GM18499 (cell line): ENCODE results near the gene RAP1GDS1.
"Not testable (repeated sequence)": the region's sequence is repeated elsewhere in the genome, so short reads cannot be mapped to it uniquely, and the experiment has no call there.

Source experiments
- ATAC-seq: cut with Tn5 transposase; IDR thresholded peaks from one replicate; pipeline ENCODE4 v1.9.1; 2021; ENCODE audit warnings: moderate number of reproducible peaks; ENCODE audit not compliant: insufficient read depth, unreplicated experiment

The RAP1GDS1 gene

DNA sequence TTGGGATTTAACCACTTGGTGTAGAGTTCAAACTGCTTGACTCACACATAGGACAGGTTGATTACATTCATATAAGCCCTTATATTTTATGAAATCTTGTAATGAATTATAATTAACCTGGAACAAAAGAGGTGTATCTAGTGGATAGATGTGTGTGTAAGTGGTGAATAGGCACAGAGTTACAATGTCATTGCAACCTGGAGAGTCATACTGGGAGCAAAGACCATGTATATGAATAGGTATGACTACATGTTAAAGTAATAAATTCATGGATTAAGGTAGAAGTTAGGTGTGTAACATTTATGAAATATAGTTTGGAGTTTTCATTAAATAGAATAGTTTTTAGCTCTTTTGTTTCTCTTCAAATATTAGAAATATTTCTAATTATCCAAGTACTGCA is 26.1 kb downstream of the RAP1GDS1 start:
- ATAC-seq, result no peak

DNA sequence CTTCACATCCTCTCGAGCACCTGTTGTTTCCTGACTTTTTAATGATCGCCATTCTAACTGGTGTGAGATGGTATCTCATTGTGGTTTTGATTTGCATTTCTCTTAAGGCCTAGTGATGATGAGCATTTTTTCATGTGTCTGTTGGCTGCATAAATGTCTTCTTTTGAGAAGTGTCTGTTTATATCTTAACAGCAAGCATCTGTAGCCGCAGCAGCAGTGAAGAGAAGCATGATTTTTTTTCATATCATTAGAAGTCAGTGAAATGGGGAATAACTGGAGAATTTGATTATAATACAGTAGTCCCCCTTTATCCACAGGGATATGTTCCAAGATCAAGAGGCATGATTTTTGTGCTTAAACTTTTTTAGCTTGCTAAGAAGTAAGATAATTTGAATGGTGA is 27.5 kb downstream of the RAP1GDS1 start:
- ATAC-seq, result not testable (repeated sequence)

DNA sequence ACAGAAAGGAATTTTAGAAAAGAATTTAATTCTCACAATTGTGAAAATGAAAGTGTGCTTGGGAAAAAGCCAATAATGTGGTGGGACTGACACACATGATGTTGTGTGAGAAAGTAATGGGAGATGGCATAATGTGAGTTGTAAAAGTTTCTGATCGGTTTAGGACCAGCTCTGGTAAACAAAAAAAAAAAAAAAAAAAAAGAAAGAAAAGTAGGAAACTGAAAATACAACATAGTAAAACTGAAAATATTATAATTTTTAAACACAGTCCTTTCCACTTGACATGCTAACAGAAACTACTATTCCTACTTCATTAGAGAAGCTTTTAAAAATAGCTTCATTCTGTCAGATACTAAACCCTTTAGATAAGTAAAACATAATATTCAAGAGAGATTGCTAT is 28.2 kb downstream of the RAP1GDS1 start:
- ATAC-seq, result peak; percentile 80

DNA sequence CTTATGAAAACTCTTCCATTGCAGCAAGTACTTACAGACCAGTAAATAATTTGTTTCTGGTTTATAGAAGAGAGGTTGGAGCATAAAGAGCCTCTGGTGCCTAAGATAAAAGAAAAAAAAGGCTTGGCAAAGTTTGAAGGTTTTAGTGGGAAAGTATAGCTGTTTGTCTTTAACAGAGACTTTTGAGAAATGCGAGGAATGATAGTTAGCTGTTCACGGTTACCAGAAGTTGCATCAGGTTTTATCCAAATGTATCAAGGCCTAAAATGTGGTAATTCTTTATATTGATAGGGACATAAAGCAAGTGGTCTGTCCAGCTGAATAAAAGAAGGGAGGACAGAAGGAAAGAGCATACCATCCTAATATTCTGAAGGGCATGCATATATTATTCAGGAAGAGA is 29.3 kb downstream of the RAP1GDS1 start:
- ATAC-seq, result no peak

DNA sequence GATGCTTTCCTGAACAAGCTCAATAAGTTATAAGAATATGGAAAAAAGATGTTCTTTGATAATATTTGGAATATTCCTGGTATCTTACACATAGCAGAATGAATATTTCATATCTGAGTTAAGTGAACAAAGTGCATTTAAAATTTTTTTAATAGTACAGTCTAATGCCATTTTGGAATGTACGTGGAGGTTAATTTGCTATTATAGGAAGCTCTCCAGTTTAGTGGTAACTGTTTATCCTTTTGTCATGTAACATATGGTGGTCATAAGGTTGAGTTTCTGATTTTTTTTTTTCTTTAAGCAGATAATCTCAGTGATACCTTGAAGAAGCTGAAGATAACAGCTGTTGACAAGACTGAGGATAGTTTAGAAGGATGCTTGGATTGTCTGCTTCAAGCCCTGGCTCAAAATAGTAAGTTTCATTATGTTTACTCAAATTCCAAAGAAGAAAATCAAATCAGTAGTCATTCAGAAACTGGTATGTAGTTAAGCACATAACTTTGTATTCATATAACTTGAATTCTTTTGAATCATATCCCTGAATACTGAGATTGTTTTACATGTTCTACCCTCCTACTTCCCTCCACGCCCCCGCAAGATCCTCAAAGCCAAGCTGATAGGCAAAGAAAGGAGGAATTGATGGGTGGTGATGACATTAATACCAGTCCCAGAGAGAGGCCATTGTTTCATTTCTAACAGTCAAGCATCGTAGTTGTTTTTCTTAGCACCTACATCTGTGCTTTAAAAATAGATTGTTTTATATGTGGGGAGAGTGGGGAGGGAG is 32.1 kb downstream of the RAP1GDS1 start:
- no peak for ATAC-seq

DNA sequence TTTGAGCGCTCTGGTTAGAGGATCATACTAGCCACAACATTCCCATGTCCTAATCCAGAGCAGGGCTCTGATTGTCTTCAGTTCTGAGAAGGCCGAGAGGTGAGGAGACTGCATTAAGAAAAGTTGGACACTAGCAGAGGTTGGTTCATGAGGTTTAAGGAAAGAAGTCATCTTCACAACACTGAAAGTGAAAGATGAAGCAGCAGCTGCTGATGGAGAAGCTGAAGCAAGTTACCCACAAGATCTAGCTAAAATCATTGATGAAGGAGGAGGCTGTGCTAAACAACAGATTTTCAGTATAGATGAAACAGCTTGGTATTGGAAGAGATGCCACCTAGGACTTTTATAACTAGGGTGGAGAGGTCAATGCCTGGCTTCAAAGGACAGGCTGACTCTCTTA is 36.8 kb downstream of the RAP1GDS1 start:
- no peak for ATAC-seq

DNA sequence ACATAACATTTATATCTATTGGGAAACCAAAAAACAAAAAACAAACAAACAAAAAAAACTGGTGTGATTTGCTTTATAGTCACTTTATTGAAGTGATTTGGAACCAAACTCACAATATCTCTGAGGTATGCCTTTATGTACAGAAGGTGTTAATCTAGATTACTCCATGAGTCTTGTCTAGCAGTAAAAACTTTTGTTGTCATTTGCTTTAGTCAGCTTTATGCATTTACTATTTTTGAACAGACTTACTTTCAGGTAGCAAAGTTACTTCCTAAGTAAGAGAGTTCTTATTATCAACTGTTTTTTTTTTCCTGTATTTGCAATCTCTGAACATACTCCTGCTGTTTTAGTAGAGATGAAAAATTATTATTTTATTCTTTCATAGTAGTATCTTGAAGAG is 39.5 kb downstream of the RAP1GDS1 start:
- no peak for ATAC-seq

DNA sequence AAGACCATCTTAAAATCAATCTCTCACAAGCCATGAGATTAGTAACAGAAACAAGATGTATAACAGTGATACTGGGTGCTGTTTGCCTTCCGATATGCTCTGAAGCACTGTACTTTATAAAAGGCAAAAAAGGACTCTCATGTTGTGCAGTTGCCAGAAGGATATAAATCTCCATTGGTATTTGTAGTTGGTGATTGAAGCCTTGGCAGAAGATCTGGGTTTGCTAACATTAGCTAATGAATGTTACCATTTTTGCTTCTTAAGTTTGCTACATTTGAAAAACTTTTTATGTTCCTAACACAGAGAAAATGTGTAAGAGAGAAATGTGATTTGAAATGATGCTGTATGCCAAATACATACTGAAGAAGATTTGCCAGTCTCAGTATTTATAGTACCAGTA is 44.4 kb downstream of the RAP1GDS1 start:
- no peak for ATAC-seq

DNA sequence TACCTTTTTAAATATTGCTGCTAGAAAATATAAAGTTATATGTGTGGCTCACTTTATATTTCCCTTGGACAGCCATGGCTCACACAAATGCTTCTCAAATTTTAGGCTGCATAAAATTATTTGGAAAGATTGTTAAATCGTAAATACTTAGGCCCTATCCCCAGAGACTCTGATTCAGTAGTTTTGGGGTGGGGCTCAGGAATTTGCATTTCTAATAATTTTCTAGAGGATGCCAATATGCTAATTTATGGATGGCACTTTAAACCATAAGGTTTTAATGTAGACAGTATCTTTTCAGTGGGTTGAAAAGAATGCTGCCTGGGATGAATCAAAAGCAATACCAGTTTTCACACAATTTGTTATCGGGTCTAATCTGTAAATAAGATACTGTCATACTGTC is 49.7 kb downstream of the RAP1GDS1 start:
- ATAC-seq, result no peak

DNA sequence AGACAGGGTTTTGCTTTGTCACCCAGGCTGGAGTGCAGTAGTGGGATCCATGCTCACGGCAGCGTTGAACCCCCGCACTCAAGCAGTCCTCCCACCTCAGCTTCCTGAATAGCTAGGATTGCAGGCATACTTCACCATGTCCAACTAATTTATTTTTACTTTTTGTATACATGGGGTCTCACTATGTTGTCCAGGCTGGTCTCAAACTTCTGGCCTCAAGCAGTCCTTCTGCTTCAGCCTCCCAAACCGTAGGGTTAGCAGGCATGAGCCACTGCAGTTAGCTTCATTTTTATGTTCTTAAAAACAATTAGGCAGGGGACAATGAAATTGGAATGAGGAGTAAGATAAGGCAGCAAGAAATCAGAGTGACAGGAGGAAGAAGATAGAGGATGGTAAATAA is 50.5 kb downstream of the RAP1GDS1 start:
- ATAC-seq, result no peak

DNA sequence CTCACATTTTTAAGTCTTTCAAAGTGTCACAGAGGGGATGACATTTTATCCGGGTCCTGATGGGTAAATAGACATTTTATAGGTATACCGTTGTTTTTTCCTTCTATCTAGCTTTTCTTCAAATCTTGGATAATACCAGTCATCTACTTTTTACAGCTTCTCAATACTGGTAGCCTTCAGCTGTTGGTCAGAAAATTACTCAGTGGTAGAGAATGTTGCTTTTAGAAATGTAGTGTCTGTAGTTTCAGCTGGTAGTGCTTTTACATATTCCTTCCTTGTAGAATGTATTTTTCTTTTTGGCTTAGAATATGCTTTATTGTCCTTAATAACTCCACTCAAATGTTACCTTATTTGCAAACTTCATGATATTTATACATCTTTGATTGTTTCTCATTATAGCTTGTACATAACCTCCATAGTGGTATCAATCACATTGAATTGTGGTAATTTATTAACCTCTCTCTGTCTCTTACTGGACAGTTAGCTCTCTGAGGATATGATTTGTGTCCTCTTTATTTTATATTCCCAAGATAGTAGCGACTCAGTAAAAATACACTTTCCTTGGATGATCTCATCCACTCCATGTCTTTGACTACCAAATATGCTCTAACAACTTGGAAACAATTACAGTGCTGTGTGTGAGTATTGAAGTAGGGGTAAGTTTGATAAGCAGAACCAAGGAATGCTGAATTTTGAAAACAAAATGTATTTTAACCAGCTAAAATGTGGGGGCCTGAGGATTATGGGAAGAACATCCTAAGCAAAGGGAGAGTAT is 53.8 kb downstream of the RAP1GDS1 start:
- no peak for ATAC-seq

DNA sequence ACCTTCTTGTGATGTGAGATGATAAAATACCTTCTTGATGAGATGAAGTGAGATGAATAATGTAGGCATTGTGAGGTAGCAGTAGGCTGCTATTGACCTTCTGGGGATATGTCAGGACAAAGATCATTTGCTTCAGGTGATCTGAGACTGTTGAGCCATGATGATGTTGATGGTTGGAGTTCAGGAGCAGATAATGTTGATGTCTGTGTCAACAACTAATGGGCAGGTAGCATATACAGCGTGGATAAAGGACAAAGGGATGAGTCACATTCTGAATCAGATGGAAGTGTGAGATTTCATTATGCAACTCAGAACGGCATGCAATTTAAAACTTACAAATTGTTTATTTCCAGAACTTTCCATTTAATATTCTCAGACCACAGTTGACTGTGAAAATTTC is 57.3 kb downstream of the RAP1GDS1 start:
- no peak for ATAC-seq

DNA sequence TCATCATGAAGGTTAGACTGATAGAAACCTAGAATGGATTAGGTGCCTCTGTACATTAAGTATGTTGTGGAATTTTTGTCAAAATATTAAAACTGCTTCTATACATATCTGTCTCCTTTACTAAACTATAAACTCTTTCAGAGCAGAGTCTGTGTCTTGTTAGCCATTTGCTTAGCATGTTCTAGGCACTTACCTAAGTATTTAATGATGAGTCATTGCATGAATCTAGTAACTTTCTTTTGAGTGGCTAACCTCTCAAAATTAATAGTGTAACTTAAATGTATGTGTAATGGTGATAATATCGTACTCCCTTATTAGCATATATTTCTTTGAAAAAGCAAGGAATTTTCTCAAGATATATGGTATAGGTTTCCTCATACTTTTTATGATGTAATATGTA is 57.8 kb downstream of the RAP1GDS1 start:
- ATAC-seq, result no peak

DNA sequence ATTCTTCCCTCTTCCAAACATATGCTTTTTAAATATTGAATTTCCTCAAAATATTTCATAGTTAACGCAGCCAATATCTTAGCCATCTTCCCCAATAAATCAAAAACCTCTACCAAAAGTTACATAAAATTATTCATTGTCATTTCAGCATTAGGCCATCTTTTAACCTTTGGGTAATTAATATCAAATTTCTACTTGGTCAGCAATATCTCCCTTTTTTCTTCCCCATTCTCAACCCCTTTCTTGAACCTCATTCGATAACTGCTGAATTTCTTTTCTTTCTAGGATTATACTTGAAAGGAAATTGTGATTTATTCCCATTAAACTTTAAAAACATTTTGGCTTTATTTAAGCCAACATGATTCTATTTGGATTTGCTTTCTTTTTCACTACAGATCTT is 65.0 kb downstream of the RAP1GDS1 start:
- no peak for ATAC-seq

DNA sequence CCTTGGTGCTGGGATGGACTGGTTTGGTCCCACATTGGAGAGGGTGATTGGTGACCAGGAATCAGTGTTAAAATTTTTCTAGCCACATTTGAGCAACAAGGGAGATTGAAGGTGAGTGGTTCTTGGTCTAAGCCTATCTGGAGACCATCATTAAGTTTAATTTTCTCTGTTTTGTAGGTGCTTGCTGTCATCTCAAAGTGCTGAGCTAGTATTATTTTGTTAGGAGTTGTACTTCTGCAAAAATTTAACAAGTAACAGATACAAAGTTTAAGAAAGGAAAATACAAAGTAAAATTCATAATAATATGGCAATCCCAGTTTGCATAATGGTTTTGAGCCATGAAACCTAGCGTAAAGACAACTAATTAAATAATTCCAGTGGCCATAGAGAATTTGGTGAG is 66.5 kb downstream of the RAP1GDS1 start:
- ATAC-seq, result no peak

DNA sequence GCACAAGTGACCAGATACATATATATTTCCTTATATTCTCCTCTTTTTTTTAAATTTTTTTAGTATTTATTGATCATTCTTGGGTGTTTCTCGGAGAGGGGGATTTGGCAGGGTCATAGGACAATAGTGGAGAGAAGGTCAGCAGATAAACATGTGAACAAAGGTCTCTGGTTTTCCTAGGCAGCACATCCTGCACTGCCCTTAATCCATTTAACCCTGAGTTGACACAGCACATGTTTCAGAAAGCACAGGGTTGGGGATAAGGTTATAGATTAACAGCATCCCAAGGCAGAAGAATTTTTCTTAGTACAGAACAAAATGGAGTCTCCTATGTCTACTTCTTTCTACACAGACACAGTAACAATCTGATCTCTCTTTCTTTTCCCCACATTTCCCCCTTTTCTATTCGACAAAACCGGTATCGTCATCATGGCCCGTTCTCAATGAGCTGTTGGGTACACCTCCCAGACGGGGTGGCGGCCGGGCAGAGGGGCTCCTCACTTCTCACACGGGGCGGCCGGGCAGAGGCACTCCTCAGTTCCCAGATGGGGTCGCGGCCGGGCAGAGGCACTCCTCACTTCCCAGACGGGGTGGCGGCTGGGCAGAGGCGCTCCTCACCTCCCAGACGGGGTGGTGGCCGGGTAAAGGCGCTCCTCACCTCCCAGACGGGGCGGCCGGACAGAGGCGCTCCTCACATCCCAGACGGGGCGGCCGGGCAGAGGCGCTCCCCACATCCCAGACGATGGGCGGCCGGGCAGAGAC is 68.9 kb downstream of the RAP1GDS1 start:
- ATAC-seq, result not testable (repeated sequence)

DNA sequence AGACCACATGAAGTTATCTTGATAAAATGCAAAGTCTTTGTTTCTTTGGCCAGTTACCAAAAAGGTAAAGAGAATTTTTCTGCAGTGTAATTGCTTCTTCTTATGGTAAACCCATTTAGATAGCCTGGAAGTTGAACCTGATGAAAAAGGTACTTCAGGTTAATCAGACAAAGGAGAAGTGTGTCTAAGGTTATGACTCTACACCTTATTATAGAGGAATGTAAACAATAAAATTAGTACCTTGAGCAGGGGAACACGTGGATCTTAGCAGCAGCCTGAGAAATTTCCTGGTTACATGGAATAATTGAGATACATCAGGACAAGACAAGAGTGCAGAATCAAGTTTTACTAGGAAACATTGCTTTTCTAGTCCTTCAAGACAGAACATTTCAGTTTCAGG is 70.8 kb downstream of the RAP1GDS1 start:
- ATAC-seq, result no peak

DNA sequence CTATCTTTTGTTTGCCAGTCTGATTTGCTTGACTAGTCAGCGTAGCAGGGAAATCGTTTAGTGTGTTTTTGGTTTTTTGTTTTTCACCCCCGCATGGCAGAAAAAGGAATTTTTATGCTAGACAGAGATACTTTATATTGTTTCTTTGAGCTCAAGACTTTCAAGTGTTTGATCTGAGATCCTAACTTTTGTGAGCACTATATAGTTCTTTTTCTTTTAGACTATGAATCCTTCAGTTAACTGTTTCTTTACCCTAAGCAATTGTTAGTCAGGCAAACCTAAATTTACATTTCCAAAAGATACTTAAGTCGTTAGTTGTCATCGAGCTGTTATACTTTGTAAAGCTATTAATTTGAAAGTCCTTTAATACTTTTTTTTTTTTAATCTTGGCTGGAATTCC is 73.3 kb downstream of the RAP1GDS1 start:
- ATAC-seq, result no peak

DNA sequence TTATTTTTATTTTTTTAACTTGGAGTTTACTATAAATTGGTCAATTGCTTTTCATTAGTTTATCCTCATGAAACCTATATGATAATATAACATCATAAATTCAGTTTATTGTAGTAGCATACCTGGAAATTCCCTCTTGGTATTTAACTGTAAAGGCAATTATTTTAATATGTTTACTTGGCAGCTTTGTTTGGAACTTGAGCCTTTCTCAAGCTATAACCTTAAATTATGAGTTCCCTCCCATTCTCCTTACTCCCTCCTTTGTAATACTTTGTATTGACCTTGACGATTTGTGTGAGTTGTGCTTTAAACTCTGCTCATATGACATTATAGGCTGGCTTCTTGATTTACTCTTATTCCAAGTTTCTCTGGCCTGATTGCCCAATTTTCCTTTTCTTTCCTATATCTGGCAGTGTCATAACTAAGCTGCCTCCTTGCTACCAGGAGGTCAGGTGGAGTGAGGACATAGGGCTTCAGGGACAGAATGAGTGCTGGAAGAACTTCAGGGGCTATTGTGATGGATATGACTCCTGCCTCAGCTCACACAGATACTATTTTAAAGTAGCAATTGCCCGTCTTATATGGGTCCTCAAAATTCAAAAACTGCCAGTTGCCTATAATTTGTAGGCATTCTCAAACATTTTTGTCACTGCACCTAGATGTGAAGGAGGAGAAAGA is 77.7 kb downstream of the RAP1GDS1 start:
- no peak for ATAC-seq

DNA sequence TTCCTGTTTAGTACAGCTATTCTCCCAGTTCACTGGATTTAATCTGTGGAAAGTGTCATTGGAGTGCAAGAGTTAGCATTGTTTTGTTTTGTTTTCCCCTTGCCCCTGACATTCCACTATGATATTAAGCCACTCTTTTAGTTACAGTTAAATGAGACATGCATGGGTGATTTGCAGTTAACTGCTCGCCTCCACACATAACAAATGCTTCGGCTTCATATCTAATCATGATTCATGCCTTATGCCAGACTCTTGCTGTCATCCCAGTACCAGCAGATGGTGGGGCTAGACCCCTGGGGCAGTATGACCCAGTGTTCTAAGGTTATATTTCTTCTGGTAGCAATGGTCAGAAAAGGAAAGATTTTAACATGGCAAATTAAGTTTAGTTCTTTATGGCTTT is 80.1 kb downstream of the RAP1GDS1 start:
- no peak for ATAC-seq

DNA sequence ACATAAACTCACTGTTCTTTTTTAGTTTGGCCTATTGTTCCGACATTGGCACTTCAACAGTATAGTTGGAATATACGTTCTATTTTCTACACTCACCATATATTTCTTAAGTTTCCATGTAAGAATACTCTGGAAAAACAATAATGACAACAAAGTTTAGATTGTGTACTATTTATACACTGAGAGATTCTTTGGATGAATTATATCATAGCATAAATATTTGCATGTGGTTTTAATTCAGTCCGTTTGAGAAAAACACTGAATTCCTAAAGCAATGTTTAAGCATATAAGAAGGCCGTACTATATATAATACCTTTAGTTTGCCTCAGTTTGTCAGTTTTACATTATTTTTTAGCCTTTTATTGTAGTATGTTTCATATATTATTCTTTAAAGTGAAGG is 82.4 kb downstream of the RAP1GDS1 start:
- no peak for ATAC-seq
